Heart right ventricle (tissue), 16 donors: ENCODE results near the gene EDN2. TPM values are rescaled to one million over a fixed set of nuclear protein-coding genes. Genes with fewer than 3 reads are reported as not detected.

Experiments
- ATAC-seq, 8 donors: fragments of 200-7000 bp; cut with Tn5 transposase; one replicate each; pipeline ENCODE4 v1.9.1; 2020; ENCODE audit warnings: mild to moderate bottlenecking in 8 of 8, moderate library complexity in 8 of 8, moderate number of reproducible peaks in 1 of 8
- DNase-seq, 2 donors: peaks; one replicate each; pipeline ENCODE4 v3.0.0-alpha.2; 2020
- H3K27ac ChIP-seq, 10 donors: fragments of 200-600 bp; sonication (generic) in 2 of 10; one replicate each; pipeline versions ENCODE4 v1.5.0 to v1.8.0; 2020 to 2022; ENCODE audit warnings: mild to moderate bottlenecking in 3 of 10
- H3K27me3 ChIP-seq, 7 donors: fragments of 200-600 bp; one replicate each; pipeline ENCODE4 v1.8.0; 2021 to 2022; ENCODE audit warnings: mild to moderate bottlenecking in 2 of 7
- H3K36me3 ChIP-seq, 9 donors: fragments of 200-600 bp; sonication (generic) in 1 of 9; one replicate each; pipeline versions ENCODE4 v1.5.0 to v1.8.0; 2020 to 2022; ENCODE audit warnings: mild to moderate bottlenecking in 2 of 9
- H3K4me1 ChIP-seq, 9 donors: fragments of 200-600 bp; sonication (generic) in 1 of 9; one replicate each; pipeline versions ENCODE4 v1.5.0 to v1.8.0; 2020 to 2022; ENCODE audit warnings: mild to moderate bottlenecking in 4 of 9
- H3K4me3 ChIP-seq, 10 donors: fragments of 200-600 bp; sonication (generic) in 2 of 10; one replicate each; pipeline versions ENCODE4 v1.5.0 to v1.8.0; 2020 to 2022; ENCODE audit warnings: mild to moderate bottlenecking in 7 of 10, moderate library complexity in 2 of 10
- H3K9me3 ChIP-seq, 11 donors: fragments of 200-600 bp in 10 of 11; sonication (generic) in 2 of 11; one replicate each; pipeline versions ENCODE4 v1.5.0 to v1.8.0; 2013 to 2022; ENCODE audit warnings: mild to moderate bottlenecking in 2 of 11, control low read depth in 1 of 11, moderate library complexity in 1 of 11
- CTCF ChIP-seq, 9 donors: fragments of 200-600 bp; sonication (generic) in 2 of 9; IDR thresholded peaks; one replicate each; pipeline versions ENCODE4 v1.5.0 to v1.8.0; 2021 to 2022; ENCODE audit warnings: antibody characterized with exemption in 9 of 9, mild to moderate bottlenecking in 5 of 9, moderate library complexity in 1 of 9
- WGBS, 2 donors: extraction: QIAGEN DNeasy Blood & Tissue Kit; methylation state at CpG; one replicate each; pipeline ENCODE4 v1.1.7; 2013; ENCODE audit warnings: inconsistent platforms in 1 of 2; 5-methylcytosine and 5-hydroxymethylcytosine counted together
- intact Hi-C, 10 donors: fragments of 100-400 bp; cut with DNase I; formaldehyde crosslinking; loops; one replicate each; pipeline versions ENCODE4 v1.11.1 to v1.14.2; 2022
- polyA plus RNA-seq, 2 donors: library from polyadenylated mRNA; stranded (reverse); fragments of 200-250 nt; gene quantifications; one replicate each; pipeline ENCODE4 v1.2.3, GENCODE V29; 2013
- total RNA-seq, 10 donors: library from RNA; stranded (reverse); fragmentation: NEBNext Ultra II Directional in 3 of 10; extraction: Animal tissue kit (Norgen Biotek cat#: 25700) in 3 of 10; gene quantifications; one replicate each; pipeline versions ENCODE4 v1.2.1 to v1.2.4, GENCODE V29; 2021 to 2023
- donor health status: Arrhythmogenic right ventricular cardiomyopathy.
- donor health status: ischemic (EF 13 %, LVEDD 7.1; RV severe dilation, severe dysfunction).
- donor health status: healthy with polysubstance abuse.
- donor health status: DM: no; HTN: yes; CAD: no.
- donor health status: DM: no; HTN: no; CAD: no.
- donor health status: ischemic (EF 25% LVEDD 6.9; RV normal size, moderate dysfunction).
- donor health status: ischemic (EF 25% LVEDD 5.7; RV mildly dilated, moderate dysfunction).
- donor health status: healthy.
- donor health status: DM: yes; HTN: yes; CAD: no.
- donor health status: Ischemic cardiomyopathy.
- donor health status: ischemic (EF 35%, LVEDD 5.7; RV mildly dilated, moderate dysfunction).
- donor health status: nonischemic (EF 11% LVEDD 7.7; RV severe dilation, severe dysfunction).
- donor health status: DM: yes; HTN: yes; CAD: no.
- donor health status: PGD.
- donor health status: ischemic (EF 29% LVEDD 5.4; RV normal size, mild dysfunction).
- donor health status: nonischemic (EF 23%, LVEDD 6.1; RV moderate dilation, normal function).

Gene EDN2
- total and polyA plus RNA-seq, 12 donors: 0.30 to 8.5 (median 1.0) TPM; not detected in 5

GRCh38 chr1:41469706-41470105 is 14.8 kb downstream of the EDN2 start:
- DNase-seq (no peak), ATAC-seq (no peak)
- no peak overlapping the region for H3K4me3 ChIP-seq
- no peaks in the 10 kb centered on the region for H3K27me3 ChIP-seq
- no peak overlapping the region for H3K27ac ChIP-seq
- 67 to 77% methylated on average over 5 of the region's 5 CpGs for WGBS, 2 donors
- TF ChIP-seq CTCF (IDR thresholded peaks at IDR 0.05): no peak
- intact Hi-C loops: no loop called here
- H3K36me3 ChIP-seq: no peaks in the 10 kb centered on the region
- no peaks in the 10 kb centered on the region for H3K9me3 ChIP-seq
- H3K4me1 ChIP-seq: peaks cover 7 to 12% (median 10%) of the 10 kb centered on the region in 9 donors

GRCh38 chr1:41468122-41468762 is 16.2 kb downstream of the EDN2 start:
- no peak overlapping the region for H3K4me3 ChIP-seq
- no peaks in the 10 kb centered on the region for H3K27me3 ChIP-seq
- no peak for ATAC-seq
- intact Hi-C loops: no loop called here
- no peak overlapping the region for H3K27ac ChIP-seq
- no peaks in the 10 kb centered on the region for H3K9me3 ChIP-seq
- H3K36me3 ChIP-seq: no peaks in the 10 kb centered on the region
- H3K4me1 ChIP-seq: peaks cover 0 to 4% (median 0%) of the 10 kb centered on the region in 9 donors
- WGBS, 2 donors: 85 to 91% methylated on average over 12 of the region's 12 CpGs
- TF ChIP-seq CTCF (IDR thresholded peaks at IDR 0.05): no peak
- no peak for DNase-seq

- Histone ChIP-seq H3K4me3 (no peak overlapping the region), H3K27me3 (no peaks in the 10 kb centered on the region), H3K36me3 (no peaks in the 10 kb centered on the region), H3K4me1 (peaks cover 0 to 4% (median 0%) of the 10 kb centered on the region in 9 donors), H3K9me3 (no peaks in the 10 kb centered on the region), H3K27ac (no peak overlapping the region)
- WGBS, 2 donors: 56 to 63% methylated on average over 4 of the region's 4 CpGs
- no peak for TF ChIP-seq CTCF (IDR thresholded peaks at IDR 0.05)
- intact Hi-C loops: no loop called here
- ATAC-seq (no peak), DNase-seq (no peak)
Observed at GRCh38 chr1:41467673-41468072, 16.8 kb downstream of the EDN2 start.

GRCh38 chr1:41466146-41466545 is 18.3 kb downstream of the EDN2 start:
- WGBS, 2 donors: 85% methylated on average over 5 of the region's 5 CpGs
- H3K4me3 ChIP-seq: no peak overlapping the region
- no peak overlapping the region for H3K27ac ChIP-seq
- peaks cover 0 to 7% (median 0%) of the 10 kb centered on the region in 9 donors for H3K4me1 ChIP-seq
- intact Hi-C loops: no loop called here
- DNase-seq: no peak
- no peaks in the 10 kb centered on the region for H3K27me3 ChIP-seq
- H3K36me3 ChIP-seq: no peaks in the 10 kb centered on the region
- no peak for ATAC-seq
- no peaks in the 10 kb centered on the region for H3K9me3 ChIP-seq
- TF ChIP-seq CTCF (IDR thresholded peaks at IDR 0.05): no peak
